ENCODE results near the gene GP9.

Gene GP9

DNA sequence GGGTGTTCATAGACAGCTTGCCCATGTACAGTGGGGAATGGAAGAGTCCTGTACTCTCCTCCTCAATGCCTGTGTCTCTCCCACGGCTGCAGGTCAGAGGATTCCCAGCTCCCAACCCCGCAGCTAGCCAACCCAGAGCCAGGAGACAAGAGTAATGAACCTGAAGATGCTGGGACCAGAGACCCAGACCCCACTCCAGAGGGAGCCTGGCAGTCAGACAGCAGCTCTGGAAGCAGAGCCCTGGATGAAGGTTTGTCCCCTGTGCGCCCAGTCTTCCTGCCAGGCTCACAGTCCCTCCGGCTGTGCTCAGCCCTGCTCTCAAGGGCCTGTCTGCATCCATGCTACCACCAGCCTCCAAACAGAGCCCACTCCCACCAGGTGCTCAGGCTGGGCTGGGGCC lies 30.0 kb upstream of the GP9 start:
- DNase-seq = no peak

DNA sequence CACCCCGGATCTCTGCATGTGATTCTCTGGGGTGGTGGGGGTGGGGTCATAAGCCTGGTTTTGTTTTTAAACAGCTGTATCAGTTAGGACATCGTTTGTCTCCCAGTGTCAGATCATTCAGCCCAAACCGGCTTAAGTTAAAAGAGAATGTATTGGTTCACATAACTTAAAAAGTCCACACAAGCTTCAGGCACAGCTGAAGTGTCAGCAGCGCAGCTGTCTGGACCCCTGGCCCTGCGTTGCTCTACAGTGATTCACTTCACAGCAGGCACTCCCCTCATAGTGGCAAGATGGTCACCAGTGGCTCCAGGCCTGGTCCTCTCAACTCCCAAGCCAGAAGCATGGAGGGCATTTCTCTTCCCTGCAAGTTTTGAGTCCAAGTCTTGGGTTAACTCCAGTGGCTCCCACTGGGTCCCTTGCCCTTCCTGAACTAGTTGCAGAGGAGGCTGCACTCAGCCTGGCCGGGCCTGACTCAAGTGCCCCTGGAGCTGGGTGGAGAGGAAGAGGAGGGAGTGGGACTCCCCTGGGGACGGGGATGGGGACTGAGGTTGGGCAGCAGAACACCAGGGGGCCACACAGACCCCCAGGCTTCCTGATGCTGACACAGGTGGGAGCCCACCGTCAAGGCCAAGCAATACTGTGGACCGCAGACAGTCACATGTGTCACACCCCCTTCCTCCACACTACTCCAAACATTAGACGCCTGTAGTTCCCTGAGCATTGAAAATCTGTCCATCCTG lies 28.9 kb upstream of the GP9 start:
- no peak for DNase-seq

DNA sequence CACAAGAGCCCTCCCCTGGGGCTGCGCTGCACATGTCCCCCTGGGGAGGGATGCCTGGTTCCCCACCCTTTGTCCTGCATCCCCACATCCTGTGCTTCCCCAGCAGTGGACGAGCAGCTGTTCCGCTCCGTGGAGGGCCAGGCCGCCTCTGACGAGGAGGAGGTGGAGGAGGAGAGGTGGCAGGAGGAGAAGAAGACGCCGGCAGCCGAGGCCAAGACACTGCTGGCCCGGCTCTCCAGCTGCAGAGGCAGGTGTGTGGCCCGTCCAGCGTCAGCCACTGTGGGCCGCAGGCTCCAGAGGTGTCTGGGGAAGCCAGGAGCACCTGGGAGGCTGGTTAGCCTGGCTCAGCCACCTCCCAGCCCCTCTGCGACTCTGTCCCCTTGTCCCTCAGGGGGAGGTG lies 27.9 kb upstream of the GP9 start:
- DNase-seq = no peak

DNA sequence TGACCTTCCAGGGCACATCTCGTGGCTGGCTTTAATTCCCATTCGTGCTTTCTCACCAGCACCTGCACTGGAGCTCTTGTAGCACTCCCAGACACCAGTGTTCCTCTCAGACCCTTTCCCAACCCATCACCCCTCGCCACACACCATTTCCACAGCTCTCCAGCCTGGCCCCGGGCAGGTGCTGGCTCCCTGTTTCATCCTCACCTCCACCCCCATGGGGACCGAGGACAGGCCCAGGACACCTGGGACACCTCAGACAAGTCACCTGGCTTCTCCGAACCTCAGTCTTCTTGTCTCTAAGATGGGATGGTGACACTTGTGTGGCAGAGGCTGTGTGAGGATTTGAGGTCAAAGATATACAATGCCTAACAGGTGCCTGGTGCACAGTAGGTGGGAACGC lies 27.4 kb upstream of the GP9 start:
- DNase-seq = no peak

DNA sequence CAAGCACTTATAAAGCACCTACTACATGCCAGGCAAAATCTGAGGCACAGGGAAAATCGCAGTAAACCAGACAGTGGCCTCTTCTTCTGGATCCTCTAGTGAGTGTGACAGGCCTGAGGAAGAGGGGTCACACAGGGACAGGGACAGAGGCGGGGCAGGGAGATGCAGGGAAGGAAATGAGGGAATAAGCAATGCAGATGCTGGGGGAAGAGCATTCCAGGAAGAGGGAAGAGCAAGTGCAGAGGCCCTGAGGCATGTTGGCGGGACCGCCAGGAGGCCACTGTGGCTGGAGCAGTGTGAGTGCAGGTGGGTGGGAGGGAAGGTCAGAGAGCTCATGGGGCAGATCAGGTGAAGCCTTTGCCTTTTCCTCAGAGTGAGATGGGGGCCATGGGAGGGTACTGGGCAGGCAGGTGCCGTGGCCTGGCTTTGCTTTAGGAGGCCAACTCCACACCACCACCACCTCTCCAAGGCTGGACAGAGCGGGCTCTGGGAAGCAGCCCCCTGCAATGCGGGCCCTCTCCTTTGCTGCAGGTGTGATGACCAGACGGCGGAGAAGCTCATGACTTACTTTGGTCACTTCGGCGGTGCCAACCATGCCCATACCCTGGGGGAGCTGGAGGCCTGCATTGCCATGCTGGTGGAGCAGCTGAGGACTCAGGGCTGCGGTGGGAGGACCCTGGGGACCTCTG lies 26.8 kb upstream of the GP9 start:
- DNase-seq = no peak

DNA sequence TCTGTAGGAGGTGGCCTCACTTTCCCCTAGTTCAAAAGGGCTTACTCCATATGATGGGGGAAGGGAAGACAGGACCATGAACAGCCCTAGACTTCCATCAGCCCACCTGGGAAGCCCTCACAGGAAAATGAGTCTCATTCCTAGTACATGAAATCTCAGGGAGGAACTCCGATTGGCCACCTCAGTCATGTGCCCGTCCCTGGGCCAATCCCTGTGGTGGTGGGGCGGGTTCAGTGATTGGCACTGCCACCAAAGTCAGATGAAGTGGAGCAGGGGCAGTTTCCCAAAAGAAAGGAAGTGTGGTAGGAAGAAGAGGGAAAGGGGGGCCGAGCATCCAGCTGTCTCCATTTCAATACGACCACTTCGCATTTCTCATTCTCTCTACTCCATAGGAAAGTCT lies 25.9 kb upstream of the GP9 start:
- no peak for DNase-seq

DNA sequence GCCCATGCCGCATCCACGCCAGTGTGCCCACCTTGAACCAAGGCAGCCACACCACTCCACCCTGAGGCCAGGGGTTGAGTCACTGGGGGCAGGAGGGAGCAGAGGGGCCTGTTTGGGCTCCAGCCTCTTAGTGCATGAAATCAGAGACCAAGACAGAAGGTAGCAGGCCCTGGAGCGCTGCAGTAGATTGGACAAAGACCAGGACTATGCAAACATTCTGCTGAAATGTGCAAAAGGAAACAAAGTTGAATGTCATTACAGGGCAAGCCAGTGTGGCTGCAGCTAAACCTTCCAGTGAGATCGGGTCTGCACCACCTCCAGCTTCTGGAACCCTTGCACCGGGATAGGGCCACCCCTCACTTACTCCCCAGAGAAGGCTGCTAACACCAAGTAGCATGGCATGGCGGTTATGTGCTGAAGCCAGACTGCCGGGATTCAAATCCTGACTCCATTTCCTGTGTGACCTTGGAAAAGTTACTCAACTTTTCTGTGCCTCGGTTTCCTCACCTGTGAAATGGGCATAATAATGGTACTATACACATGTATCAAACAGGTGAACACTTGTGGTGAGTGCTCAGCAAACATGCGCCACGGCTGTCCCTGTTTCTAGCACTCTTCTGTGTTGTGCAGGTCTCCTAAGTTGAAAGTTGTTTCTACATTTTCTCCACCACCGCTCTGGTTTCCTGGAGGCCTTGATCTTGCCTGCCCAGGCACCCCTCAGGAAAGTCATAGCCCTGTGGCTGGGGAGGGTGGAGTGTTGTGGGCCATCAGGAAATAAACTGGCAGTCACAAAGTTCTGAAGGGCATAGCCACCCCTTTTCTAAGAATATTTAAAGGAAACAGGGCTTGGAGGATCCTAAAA lies 25.0 kb upstream of the GP9 start:
- no peak for DNase-seq

DNA sequence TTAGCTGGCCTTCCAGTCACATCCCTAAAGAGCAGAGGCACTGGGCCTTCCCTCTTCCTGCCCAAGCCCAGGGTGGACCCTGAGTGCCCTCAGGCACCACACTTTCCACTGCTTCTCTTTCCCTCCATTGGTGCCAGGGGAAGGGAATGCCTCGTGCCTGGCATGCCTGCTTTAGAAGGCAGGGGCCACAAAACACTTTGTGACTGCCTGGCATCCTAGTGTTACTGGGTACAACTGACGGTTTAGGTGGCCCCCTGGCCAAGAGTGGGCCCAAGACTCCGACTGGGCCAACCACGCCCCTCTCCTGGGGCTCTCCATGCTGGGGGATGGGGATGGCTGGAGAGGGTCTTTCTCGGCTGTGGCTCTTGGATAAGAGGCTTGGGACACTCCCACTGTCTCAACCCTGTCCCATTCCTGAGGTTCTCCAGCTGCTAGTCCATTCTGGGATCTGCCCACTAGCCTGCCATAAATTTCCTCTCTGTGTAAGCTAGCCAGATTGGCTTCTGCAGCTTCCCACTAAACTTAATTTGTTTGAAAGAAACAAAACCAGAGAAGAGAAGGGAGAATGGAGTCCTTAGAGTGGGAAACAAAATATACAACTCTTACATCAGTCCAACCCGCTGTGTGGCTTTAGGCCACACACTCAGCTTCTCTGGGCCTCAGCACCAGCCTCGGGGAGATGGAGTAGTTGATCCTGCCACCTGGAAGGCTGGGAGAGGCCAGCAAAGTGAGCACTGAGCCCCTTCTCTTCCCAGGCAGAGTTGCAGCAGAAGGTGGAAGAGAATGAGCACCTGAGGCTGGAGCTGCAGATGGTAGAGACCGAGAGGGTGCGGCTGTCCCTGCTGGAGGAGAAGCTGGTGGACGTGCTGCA lies 24.1 kb upstream of the GP9 start:
- DNase-seq = no peak

DNA sequence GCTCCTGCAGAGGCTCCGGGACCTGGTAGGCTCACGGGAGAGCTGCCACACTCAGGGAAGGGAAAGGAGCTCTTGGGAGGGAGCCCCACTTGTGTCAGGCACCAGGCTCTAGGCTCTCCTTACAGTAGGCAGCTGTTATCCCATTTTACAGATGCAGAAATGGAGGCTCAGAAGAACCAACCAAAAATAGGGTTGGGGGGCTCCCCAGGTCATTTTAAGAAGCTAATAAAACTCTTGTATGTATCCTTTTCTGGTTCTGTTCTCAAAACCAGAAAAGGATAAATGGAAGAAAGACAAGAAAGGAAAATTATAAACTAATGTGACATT lies 23.5 kb upstream of the GP9 start:
- DNase-seq = no peak

DNA sequence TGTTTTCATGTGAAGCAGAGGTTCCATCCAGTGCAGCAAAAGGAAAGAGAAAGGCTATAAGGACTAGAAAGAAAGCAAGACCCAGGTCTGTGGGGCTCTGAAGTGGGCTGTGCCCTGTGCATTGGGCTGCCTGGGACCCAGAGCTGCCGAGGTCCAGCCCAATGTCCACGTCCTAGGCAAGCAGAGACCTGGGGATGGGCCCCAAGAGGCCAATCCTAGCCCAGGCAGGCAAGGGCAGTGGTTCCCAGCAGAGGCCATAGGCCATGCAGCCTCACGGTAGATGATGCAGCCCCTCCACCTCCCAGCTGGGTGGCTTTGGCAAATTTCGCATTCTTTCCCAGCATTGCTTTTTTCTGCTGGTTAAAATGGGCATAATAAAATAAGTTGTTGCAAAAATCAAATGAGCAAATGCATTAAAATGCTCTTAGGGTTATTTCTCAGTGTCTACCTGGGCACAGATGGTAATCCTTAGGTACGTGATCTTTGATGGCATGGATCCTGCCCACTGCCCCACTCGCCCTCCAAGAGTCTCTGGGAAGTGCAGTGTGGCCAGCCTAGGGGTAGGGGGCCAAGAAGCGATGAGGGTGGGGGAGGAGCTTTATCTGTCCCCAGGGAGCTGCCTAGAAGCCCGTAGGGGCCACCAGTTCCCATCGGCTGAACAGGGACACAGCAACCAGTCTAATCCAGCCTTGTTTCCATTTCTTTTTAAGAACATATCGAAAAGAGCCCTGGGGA lies 22.3 kb upstream of the GP9 start:
- no peak for DNase-seq

DNA sequence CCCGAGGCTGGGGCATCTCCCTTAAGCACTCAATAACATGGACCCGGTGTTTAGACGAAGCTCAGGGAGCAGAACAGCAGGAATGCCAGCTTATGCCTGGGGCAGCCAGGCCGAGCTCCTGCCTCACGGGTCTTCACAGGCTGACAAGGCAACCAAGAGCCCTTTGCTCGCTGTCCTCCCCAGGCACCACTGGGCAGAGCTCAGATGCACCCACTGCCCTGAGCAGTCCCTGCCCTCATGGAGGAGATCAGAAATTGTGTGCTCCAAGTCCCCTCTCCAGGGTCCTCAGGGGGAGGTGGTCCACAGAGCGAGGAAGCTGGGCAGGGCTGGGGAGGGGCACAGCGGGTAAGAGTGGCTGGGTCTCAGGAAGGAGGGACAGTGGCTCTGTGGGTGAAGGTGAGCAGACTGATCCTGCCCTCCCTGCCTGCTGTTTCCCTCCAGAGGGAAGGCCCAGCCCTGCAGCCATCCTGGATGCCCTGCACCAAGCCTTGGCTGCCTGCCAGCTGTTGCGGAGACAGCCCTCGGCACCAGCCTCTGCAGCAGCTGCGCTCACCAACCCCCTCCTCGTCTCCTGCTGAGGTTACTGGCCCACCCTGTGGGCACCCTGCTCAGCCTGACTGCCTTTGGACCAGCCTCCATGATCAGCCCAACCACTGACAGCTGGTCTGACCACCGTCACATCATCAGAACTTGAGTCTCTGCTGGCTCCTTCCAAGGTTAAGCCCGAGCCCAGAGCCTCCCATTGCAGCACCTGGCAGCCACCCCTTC lies 21.1 kb upstream of the GP9 start:
- DNase-seq = peak; percentile 79

DNA sequence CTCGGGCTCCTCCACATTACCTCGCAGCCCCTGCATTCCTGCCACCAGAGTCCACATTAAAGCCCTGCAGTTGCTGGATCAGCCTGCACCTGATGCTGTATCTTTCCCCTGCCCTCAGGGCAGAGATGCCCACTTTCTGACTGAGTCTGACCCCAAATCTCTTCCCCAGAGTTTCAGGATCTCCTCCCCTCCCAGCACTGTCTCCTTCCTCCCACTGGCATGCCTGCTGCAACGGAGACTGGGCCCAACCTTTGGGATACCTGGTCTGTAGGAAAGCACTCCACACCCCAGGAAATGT lies 20.6 kb upstream of the GP9 start:
- no peak for DNase-seq

DNA sequence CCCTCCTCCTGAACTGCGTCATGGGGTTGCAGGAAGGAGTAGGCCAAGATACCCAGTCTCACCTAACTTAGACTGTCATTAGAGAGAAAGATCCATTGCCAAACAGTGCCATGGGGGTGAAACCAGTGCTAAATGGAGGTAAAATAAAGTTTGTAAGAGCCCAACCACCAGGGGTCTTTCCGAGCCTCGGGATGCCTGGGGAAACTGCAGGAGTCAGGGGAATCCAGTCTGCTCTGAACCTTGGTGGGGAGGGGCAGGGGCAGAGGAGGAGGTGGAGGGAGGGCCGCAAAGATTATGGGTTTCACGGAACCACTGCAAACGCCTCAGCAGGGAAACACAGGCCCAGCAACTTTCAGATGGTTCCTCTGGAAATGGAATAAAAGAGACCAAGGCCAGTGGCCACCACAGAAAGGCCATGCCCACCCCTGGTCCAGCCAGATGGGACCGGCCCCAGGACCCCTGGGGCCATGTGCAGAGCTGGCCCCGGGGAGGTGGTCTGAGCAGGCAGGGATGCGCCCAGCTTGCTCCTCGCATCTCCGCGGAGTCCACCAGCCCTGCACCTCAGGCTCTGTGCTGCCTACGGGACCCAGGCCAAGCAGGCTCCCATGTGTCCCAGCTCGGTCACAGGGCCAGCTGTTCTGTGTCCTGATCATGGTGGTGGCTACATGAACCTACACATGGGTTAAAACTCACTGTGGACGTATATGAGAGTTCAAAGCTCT lies 19.8 kb upstream of the GP9 start:
- DNase-seq = no peak

DNA sequence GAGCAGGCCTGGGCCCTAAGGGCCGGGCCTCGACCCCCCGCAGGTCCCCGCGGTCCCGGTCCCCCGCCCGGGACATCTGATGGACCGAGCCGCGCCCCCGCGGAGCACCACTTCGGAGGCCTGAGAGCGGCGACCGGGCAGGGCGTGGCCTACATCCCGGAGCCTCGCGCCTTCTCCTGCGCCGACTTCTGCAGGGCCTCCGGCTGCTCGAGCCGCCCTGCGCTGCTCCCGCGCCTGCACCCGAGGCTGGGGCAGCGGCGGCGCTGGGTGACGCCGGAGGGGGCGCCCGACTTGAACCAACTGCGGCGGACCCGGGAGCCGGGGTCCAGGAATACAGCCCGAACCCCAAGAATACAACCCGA lies 14.9 kb upstream of the GP9 start:
- no peak for DNase-seq

DNA sequence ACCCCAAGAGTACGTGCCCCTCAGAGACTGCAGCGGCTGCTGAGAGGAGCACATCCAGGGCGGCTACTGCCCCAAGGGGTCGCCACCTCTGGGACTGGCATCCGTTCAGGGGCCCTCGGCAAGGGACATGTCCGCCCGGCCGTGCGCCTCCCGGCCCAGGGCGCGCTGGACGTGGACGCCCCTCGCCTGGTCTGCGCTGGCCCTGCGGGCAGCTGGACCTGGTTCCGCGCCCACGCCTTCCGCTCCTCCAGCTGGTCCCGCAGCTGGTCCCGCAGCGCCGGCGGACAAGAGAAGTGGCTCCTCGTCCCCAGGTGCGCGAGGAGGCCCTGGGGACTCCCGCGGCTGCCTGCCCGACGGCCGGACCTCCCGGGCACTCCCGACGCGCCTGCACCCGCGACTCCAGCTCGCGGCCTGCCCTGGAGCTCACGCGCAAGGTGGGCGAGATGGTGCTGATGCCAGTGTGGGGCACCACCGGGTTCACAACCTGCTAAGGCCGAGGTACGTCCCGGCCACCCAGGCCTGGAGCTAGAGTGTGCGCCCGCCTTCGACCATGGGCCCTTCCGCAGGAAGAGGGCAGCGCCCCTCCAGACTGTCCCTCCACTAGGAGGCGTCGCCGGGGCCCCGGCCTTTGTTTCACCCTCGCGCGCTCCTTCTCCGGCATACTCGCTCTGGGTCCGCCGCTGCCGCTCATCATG lies 14.4 kb upstream of the GP9 start:
- DNase-seq = no peak

DNA sequence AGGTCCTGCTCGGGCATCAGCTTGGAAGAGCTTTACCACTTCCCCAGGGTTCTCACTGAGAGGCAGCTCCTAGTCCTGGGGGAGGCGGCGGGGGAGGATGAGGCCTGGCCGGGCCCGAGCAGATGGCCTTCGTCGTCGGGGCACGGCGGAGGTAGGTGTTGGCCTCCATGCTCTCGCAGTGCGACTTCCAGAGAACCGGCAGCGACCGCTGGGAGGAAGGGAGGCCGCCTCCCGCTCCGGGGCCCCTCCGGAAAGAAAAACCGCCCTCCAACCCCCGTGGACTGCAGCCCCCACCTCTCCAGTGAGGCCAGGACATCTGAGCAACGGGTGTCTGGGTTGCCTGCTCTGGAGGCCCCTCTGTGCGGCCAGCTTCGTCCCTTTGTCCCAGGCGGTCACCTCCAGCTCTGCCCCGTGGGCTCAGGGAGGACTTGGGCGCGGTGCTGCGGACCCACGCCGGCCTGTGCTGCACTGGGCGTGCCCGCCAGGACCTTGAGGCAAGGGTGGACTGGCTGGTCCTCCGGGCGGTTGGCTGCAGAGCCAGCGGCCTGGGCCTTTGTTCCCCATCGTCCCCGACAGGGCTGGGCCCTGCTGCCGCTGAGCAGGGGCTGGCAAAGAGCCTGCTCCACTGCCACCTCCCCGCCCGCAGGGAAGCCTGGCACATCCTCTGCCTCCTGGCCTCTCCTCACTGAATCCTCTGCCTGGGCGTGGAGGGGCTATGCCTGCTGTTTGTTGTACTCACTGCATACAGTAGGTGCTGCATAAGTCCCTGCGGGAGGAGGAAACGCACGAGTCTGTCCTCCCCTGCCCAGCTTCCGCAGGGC lies 13.6 kb upstream of the GP9 start:
- no peak for DNase-seq

DNA sequence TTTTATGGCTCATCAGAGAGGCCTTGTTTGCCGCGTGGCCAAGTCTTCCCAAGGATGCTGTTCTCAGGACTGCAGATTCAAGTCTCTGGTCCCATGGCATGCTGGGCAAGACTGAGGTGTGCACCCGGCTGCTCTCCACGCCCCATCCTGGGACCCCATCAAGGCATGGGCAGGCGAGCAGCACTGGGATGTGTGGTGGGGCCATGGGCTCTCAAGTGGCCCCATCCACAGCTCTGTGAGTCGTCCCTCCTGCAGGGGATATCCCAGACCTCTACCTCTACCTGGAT lies 13.1 kb upstream of the GP9 start:
- no peak for DNase-seq

DNA sequence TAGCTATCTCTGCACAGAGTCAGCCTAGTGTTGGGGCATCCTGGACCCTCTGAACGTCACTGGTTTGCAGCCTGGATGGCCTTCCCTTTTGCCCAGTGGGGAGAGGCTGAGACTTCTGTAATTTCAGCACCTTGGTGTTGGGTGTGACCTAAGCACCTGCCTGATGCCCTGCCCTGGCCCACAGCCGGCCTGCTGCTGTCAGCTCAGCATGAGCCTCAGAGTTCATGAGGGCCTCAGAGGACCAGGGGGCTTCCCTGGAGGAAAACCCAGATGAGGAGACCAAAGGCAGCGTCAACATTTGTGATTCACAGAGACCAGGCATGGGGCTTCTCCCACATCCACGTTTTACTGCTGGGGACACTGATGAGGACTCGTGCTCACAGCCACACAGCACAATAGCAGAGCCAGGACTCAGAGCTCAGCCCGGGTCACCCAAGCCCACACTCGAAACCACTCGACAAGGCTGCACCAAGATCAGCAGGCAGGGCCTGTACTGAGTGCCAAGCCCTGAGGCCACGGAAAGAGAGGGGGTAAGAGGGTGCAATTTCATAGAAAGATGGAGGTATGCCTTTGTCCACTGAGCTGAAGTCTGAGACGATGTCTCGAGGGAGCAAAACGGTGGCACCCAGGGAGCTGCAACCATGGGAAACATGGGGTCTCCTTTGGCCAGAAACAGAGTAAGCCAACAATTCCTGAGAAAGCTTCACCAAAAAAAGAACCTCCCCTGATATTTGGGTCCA lies 9.9 kb upstream of the GP9 start:
- DNase-seq = no peak

DNA sequence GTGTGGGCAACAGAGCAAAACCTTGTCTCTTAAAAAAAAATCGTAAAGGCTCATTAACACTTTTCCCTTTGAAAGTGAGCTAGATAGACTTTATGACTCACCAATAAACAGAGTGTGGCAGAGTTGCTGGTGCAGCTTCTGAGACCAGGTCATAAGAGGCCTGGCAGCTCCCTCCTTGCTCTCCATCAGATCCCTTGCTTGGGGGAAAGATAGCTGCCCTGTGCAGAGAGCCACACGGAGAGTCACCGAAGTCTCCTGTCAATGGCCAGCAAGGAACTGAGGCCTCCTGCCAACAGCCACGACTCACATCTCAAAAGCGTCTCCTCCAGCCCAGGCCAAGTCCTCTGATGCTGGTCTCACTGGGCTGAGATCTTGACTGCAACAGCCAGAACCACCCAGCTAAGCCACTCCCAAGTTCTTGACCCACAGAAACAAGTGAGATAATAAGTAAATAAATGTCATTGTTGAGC lies 8.7 kb upstream of the GP9 start:
- no peak for DNase-seq

All from DMS79 treated with DMSO at 0.1 percent for 48 hours (cell line).